GM12864 (cell line): ENCODE measurements around the gene AGR2.

ENCODE experiments used
- DNase-seq: peaks from one replicate; pipeline ENCODE4 v3.0.0-alpha.2; 2011; ENCODE audit warnings: low read depth
- H3K4me3 ChIP-seq: 2 replicates; pipeline ENCODE4 v1.5.1; 2011; ENCODE audit warnings: mild to moderate bottlenecking, low read depth, low read length, control low read depth
- CTCF ChIP-seq: IDR thresholded peaks from 2 replicates; pipeline ENCODE4 v1.5.1; 2011; ENCODE audit warnings: low read depth, mild to moderate bottlenecking, moderate library complexity, low read length, control low read depth, inconsistent platforms; ENCODE audit errors: missing control alignments

Gene AGR2

GRCh38 chr7:16779051-16779450, 25.7 kb downstream of the AGR2 start:
- no peak for TF ChIP-seq CTCF
- DNase-seq: no peak
- H3K4me3 ChIP-seq: no peak overlapping the region

DNA sequence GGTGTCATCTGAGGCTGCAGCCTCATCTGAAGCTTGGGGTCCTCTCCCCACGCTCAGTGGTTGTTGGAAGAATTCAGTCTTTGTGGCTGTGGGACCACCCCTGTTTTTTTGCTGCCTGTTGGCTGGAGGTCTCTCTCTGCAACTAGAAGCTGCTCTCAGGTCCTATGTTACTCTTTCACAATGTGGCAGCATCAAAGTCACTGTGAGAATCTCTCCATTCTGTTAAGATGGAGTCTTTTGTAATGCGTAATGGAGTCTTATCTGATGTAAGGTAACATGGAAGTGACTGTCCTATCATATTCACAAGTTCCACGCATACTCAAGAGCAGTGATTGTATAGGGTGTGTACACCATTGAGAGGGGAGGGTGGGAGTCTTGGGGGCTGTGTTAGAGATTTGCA, 26.3 kb downstream of the AGR2 start:
- TF ChIP-seq CTCF: no peak
- DNase-seq: no peak
- H3K4me3 ChIP-seq: no peak overlapping the region

- DNase-seq: no peak
- TF ChIP-seq CTCF: no peak
- H3K4me3 ChIP-seq: no peak overlapping the region
Observed at GRCh38 chr7:16776053-16776452, 28.7 kb downstream of the AGR2 start.

DNA sequence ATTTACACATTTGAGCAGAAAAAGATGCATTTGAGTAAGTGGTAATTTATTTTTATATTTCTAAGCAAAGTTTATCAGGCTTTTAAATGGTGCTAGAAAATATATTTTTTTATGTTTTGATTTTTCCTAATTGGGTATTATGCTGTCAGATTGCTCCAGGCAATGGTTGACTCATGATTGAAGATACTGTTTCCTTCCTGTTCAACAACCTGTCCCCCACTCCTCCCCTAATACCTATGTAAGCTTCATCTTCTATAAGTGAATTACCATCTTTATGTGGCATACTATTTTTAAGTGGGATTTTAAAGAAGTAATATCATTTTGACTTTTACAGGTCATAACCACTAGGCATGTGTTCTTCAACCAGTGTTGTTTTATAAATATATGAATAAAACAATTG, 29.8 kb downstream of the AGR2 start:
- no peak for DNase-seq
- no peak overlapping the region for H3K4me3 ChIP-seq
- TF ChIP-seq CTCF: no peak

GRCh38 chr7:16774294-16774693, 30.5 kb downstream of the AGR2 start:
- TF ChIP-seq CTCF: no peak
- no peak for DNase-seq
- H3K4me3 ChIP-seq: no peak overlapping the region

DNA sequence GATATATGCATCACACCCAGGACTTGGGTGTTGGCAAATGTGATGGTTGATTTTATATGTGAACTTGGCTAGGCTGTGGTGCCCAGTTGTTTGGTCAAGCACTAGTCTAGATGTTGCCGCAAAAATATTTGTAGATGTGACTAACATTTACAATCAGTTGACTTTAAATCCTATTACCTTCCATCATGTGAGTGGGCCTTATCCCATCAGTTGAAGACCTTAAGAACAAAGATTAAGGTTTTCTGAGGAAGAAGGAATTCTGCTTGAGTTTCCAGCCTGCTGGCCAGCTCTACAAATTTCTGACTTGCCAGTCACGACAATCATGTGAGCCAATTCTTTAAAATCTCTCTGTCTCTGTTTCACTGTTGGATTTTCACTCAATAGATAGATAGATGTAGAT, 30.9 kb downstream of the AGR2 start:
- H3K4me3 ChIP-seq: no peak overlapping the region
- no peak for DNase-seq
- TF ChIP-seq CTCF: no peak

GRCh38 chr7:16773326-16773725, 31.5 kb downstream of the AGR2 start:
- DNase-seq: no peak
- H3K4me3 ChIP-seq: no peak overlapping the region
- TF ChIP-seq CTCF: no peak
